ENCODE measurements around the gene PLCH1.

- TF ChIP-seq, protein P1, sequence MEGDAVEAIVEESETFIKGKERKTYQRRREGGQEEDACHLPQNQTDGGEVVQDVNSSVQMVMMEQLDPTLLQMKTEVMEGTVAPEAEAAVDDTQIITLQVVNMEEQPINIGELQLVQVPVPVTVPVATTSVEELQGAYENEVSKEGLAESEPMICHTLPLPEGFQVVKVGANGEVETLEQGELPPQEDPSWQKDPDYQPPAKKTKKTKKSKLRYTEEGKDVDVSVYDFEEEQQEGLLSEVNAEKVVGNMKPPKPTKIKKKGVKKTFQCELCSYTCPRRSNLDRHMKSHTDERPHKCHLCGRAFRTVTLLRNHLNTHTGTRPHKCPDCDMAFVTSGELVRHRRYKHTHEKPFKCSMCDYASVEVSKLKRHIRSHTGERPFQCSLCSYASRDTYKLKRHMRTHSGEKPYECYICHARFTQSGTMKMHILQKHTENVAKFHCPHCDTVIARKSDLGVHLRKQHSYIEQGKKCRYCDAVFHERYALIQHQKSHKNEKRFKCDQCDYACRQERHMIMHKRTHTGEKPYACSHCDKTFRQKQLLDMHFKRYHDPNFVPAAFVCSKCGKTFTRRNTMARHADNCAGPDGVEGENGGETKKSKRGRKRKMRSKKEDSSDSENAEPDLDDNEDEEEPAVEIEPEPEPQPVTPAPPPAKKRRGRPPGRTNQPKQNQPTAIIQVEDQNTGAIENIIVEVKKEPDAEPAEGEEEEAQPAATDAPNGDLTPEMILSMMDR (IDR thresholded peaks at IDR 0.05), result no peak
- TF ChIP-seq POLR2A (IDR thresholded peaks at IDR 0.05), result no peak
- no peak for TF ChIP-seq POLR2AphosphoS5 (IDR thresholded peaks at IDR 0.05)
- TF ChIP-seq EP300 (IDR thresholded peaks at IDR 0.05), result no peak
Measured at GRCh38 chr3:155387571-155387970, 357.3 kb downstream of the PLCH1 start.
